ENCODE data around the gene SKAP1.
"Not testable (repeated sequence)": the region's sequence is repeated elsewhere in the genome, so short reads cannot be mapped to it uniquely, and the experiment has no call there.

The SKAP1 gene

DNA sequence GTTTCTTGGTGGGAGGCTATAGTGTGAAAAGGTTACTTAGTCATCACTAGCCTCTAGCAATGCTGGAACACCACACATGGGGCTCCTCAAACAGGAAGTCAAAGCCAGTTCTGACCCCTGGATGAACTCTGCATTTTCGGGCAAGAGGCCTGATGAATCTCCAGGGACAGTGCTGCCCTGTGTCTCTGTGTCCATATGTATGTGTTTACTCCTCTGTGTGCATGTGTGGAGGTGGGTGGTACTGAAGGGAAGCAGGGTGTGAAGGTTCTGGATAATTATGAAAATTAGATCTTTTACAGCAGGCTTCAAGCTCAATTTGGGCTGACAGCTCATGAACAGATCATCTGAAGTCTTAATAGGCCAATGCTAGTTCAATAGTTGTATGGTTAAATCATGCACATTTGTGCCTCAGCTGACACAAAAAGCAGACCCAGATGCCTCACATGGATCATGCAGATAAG lies 188.9 kb downstream of the SKAP1 start:
- DNase-seq: peak; percentile 81 to 86 (median 83)

DNA sequence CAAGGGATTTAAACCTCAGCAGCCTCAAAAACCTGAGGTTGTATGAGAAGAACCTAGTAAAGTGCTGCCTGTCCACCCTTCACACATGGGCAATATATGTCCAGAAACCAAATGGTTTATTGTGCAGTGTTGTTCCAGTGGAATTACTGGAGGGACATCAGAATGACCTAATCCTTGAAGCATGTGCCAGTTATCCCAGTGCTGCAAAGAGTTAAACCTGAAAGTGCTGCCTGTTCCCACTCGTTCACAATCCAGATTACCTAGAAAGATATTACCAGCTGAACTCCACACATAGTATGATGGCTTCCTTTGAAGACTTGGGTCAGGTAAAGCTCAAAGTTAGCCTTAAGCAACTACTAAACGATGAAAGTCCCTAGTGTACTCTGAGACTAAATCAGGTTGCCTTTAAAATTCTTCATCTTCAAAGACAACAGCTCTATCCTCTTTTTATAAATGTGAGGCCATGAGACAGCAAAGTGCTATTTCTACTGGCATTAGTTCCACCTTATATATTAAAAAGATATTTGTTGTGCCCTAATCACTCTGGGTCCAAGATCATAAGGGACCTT lies 189.4 kb downstream of the SKAP1 start:
- no peak for DNase-seq

GRCh38 chr17:48240122-48240521 lies 189.9 kb downstream of the SKAP1 start:
- DNase-seq: no peak

DNA sequence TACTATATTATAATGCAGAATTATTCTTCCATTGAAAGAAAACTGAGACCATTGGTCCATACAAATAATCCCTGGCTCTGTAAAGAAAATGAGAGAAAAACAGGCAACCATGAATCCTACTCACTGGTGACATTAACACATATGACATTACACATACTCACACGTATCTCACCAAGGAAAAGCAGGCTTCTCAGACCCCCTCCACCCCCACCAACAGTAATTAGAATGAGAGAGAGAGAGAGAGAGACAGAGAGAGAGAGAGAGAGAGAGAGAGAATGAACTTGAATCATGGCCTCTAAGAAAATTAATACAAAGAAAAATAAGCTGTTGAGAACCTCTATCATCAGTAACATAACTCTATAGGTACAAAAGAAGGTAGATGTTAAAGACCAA lies 190.4 kb downstream of the SKAP1 start:
- DNase-seq: no peak

- DNase-seq: no peak
Observed at GRCh38 chr17:48238933-48239602, 190.9 kb downstream of the SKAP1 start.

DNA sequence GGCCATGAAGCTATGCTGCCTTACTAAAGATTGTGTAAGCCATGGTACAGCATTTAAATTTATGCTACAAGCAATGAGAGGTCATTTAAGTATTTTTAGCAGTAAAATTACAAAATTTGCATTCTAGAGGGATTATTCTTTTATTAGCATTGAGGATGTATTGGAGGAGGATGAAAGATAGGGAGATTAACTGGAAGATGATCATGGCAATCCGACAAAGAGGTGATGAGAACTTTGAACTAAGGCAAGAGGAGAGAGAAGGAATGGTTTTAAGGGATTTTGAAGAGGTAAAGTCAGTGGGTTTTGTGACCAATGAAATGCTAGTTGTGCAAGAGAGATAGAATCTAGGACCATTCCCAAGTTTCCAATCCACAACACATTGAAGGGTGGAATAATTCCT lies 192.6 kb downstream of the SKAP1 start:
- no peak for DNase-seq

GRCh38 chr17:48236681-48237134 lies 193.3 kb downstream of the SKAP1 start:
- DNase-seq: peak; percentile 27 to 66 (median 60)

GRCh38 chr17:48234922-48235321 lies 195.1 kb downstream of the SKAP1 start:
- no peak for DNase-seq

- no peak for DNase-seq
Observed at GRCh38 chr17:48231995-48232959, 197.7 kb downstream of the SKAP1 start.

DNA sequence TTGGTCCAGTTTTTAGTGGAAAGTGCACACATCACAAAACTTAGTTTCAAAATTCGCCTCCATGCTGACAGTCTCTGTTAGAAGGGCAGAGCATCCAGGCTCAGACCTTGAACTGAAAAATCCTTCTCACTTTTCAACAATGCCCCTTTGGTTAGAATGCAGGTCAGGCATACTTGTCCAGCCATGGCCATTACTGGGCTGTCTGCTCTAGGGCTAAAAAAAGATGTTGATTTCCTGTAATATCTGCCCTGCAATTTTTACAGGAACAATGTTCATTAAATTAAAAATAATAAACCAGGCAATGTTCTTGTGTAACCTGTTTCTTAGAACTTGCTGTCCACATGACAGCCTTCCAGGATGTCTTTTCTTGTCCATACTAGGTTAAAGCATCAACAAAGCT lies 200.1 kb downstream of the SKAP1 start:
- DNase-seq: no peak

- no peak for DNase-seq
Observed at GRCh38 chr17:48228720-48229119, 201.3 kb downstream of the SKAP1 start.

- DNase-seq: no peak
Observed at GRCh38 chr17:48225725-48226567, 204.1 kb downstream of the SKAP1 start.

DNA sequence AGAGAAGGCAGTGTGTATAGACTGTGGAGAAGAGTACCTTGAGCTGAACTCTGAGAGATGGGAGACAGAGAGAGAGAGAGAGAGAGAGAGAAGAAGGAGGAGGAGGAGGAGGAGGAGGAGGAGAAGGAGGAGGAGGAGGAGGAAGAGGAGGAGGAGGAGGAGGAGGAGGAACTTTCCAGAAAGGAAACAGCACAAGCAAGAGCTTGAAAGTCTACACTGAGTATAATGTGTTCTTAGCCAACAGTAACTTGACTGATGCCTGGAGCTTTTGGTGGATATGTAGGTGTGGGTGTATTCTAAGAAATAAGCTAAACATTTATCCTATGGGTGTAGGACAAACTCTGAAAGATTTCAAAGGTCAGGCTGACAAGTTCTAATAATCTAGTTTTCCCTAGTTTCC lies 206.1 kb downstream of the SKAP1 start:
- no peak for DNase-seq

DNA sequence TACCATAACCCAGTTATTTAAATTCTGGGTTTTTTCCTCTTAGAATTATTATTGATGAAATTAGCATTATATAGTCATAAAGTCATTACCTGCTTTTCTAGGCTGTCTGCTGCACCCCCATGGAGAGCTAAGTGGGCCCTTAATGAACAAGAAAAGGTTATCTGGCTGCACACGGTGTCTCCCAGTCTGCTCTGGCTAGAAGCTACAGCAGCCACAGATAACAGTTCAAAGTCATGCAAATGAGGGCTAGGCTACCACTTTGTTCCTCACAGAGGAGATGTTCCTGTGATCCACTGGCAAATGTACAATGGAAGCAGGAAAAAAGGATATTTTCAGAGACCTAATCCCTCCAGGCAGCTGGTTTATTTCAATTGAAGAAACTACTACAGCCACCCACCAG lies 210.4 kb downstream of the SKAP1 start:
- no peak for DNase-seq

GRCh38 chr17:48215583-48216139 lies 214.4 kb downstream of the SKAP1 start:
- peak; percentile 48 to 61 (median 50) for DNase-seq

DNA sequence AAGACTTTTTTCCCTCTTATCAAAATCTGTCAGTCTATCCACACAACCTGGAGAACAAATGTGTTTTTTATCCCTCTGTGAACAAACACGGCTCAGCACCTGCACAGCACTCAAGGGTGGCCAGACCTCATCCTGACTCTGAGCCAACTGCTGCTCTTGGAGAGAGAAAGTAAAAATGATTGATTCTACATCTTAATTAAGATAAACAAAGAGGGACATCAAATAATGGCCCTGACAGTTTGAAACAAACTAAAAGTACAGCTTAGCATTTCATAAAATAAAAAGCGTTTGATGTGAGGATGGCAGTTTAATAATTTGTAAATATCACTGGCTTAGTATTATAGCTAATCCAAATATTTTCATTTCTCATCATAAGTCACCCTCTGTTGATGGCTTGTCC lies 216.2 kb downstream of the SKAP1 start:
- DNase-seq: no peak

DNA sequence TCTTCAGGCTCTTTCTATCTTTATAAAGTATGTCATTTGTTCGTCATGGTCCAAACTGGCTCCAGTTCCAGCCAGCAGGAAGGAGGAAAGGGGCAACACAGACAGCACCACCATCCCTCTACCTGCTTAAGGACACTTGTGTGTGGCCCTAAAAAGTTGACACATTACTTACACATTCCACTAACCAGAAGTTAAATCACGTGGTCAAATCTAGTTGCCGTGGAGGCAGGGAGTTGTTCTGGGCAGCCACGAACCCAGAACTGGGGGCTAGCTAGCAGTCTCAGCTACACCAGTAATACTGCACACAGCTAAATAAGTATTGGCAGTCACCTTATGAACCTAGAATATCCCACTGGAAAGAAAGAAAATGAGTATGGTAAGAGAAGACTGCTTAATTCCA lies 218.2 kb downstream of the SKAP1 start:
- DNase-seq: no peak

DNA sequence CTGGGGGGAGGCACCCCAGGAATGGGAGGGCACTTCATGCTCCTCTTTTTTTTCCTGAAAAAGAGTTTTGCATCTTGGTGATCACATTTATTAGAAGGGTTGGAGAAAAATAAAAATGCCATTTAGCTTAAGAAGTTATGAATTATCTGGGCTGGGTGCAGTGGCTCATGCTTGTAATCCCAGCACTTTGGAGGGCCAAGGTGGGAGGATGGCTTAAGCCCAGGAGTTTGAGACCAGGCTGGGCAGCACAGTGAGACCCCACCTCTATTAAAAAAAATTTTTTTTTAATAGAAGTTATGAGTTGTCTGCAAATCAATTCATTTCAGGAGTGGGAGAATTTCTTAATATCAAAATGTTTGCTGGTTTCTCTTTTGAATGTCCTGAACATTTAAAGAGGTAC lies 219.0 kb downstream of the SKAP1 start:
- DNase-seq: no peak

- DNase-seq: no peak
Observed at GRCh38 chr17:48209973-48210372, 220.0 kb downstream of the SKAP1 start.

DNA sequence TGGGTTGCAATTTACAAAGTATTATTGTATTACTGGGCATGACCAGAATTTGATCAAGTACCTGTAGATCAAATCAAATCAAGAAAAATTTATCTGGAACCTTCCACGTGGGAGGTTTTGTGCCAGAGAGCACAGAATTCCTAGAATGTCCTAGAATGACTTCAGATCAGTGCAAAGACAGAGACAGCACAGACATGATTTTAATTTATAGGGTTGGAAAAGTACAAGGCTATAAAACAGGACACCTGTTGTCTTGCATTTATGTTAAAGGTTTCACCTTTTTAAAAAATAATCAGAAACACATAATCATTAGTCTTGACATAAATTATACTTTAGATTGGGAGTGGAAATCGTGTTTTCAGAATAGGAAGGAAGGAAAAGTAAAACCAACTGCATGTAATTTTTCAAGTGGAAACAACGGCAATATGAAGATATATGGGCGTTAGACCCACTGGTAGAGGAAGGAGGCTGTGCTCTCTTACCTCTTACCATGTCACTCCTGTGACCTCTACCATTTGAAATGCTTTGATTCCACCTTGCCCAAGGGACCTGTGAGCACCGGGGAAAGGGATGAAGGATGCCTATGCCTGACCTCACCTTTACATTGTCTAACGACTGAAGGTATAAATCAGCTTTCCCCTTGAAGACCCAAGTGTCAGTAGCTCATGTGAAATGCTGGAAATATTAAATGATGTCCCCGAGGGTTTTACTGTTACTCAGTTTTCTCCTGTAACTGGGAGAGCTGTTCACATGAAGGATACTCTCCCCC lies 222.1 kb downstream of the SKAP1 start:
- DNase-seq: no peak

DNA sequence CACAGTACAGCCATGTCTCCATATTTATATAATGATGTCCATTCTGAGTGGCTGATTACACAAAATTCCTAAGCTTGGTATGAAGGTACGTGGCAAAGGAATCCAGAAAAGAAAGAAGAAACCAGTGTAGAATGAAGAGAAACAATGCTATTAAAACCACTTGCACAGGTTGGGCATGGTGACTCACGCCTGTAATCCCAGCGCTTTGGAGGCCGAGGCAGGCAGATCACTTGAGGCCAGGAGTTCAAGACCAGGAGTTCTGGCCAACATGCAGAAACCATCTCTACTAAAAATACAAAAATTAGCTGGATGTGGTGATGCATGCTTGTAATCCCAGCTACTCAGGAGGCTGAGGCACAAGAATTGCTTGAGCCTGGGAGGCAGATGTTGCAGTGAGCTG lies 223.0 kb downstream of the SKAP1 start:
- DNase-seq: not testable (repeated sequence)

DNA sequence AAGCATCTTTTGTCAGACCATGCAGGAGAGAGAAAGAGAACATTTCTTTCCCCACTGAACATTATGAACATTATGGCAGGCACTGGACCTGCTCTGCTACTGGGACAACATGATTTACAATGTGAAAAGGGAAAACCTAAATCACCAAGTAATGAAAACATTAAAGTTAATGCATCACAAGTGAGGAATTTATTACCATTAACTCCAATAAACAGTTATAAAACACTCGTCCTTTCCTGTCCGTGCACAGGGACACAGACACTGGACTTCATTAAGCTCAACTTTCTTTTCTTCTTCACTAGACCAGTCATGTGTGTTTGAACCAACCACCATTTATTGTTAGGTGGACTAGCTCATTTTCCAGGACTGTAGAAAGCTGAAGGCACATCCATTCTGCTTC lies 227.1 kb downstream of the SKAP1 start:
- no peak for DNase-seq

Measured in suppressor macrophage treated with lipopolysaccharide for 1 hour (primary cell).